GM12891 (cell line): ENCODE results near the gene SOX9.
"Not testable (repeated sequence)": the region's sequence is repeated elsewhere in the genome, so short reads cannot be mapped to it uniquely, and the experiment has no call there.

ENCODE experiments used
- POLR2A ChIP-seq: IDR thresholded peaks from 2 replicates; pipeline ENCODE4 v1.6.1; 2011; ENCODE audit warnings: low read depth, low read length, control low read depth
- POLR2AphosphoS5 ChIP-seq: IDR thresholded peaks from 2 replicates; pipeline ENCODE4 v1.6.1; 2011; ENCODE audit warnings: low read depth, low read length, control low read depth
- SPI1 ChIP-seq: IDR thresholded peaks from 2 replicates; pipeline ENCODE4 v1.6.1; 2011; ENCODE audit warnings: low read depth, low read length, control low read depth

- TF ChIP-seq POLR2AphosphoS5, POLR2A, SPI1: not testable (repeated sequence)
Measured at GRCh38 chr17:72111926-72112325, 8.9 kb upstream of the SOX9 start.
